Mucosa of rectum (tissue), 2 donors: ENCODE measurements around the gene C22orf23.

ENCODE experiments used
- H3K27ac ChIP-seq, 2 donors: one replicate each; pipeline ENCODE4 v1.7.0; 2013; ENCODE audit warnings: inconsistent platforms in 2 of 2, low read depth in 2 of 2, low read length in 2 of 2
- H3K27me3 ChIP-seq, 2 donors: one replicate each; pipeline ENCODE4 v1.7.0; 2013; ENCODE audit warnings: low read length in 2 of 2; ENCODE audit not compliant: control insufficient read depth in 2 of 2, insufficient read depth in 2 of 2
- H3K36me3 ChIP-seq, 2 donors: one replicate each; pipeline ENCODE4 v1.7.0; 2013; ENCODE audit warnings: low read length in 2 of 2; ENCODE audit not compliant: control insufficient read depth in 2 of 2, insufficient read depth in 2 of 2
- H3K4me1 ChIP-seq, 2 donors: one replicate each; pipeline ENCODE4 v1.7.0; 2013; ENCODE audit warnings: low read length in 2 of 2, mild to moderate bottlenecking in 1 of 2; ENCODE audit not compliant: control insufficient read depth in 2 of 2, insufficient read depth in 2 of 2
- H3K4me3 ChIP-seq, 2 donors: one replicate each; pipeline ENCODE4 v1.7.0; 2013; ENCODE audit warnings: low read length in 2 of 2
- H3K9ac ChIP-seq, 2 donors: one replicate each; pipeline ENCODE4 v1.7.0; 2013; ENCODE audit warnings: low read length in 2 of 2, low read depth in 1 of 2, mild to moderate bottlenecking in 1 of 2
- H3K9me3 ChIP-seq, 2 donors: one replicate each; pipeline ENCODE4 v1.7.0; 2013; ENCODE audit warnings: low read length in 2 of 2; ENCODE audit not compliant: control insufficient read depth in 2 of 2
- donor health status: healthy.
- donor health status: Normal muscosa, but diverticular disease.

Gene C22orf23

GRCh38 chr22:37940698-37941376 is 12.6 kb downstream of the C22orf23 start:
- no peaks in the 10 kb centered on the region for H3K9me3 ChIP-seq
- H3K4me1 ChIP-seq = no peaks in the 10 kb centered on the region
- no peak overlapping the region for H3K9ac ChIP-seq
- H3K36me3 ChIP-seq = peaks cover 15 to 25% of the 10 kb centered on the region in 2 donors
- no peak overlapping the region for H3K4me3 ChIP-seq
- H3K27ac ChIP-seq = no peak overlapping the region
- no peaks in the 10 kb centered on the region for H3K27me3 ChIP-seq

DNA sequence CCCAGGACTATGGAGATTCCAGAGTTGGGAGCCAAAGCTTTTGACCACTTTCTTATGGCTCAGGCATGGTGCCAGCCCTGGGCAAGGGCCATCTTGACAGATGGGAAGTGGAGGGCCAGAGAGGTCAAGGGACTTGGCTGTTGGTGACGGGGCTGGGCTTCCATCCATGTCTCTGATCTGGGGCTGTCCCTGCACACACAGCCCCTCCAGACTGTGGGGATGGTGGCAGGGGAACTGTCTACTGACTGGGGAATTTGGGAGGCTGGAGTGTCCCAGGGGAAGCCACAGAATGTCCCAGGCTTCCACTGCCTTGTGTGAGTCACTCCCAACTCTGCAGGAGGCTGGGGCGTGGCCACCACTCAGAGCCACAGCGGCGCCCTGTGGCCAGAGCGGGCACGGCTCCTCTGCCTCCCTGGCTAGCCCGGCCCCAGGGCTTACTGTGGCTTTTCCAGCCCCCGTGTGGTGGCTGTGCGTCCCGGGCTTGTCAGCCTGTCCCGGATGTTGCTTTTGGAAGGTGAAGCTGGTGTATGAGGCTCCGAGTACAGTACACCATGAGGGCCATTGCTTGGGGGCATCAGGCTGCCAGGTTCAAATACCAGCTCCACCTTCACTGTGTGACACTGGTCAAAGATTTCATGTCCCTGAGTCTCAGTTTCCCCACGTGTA is 19.6 kb downstream of the C22orf23 start:
- no peak overlapping the region for H3K4me3 ChIP-seq
- H3K9ac ChIP-seq = peak overlapping the region in 1 of 2 donors; percentile 37
- H3K27ac ChIP-seq = peak overlapping the region; percentile 60 to 61
- H3K36me3 ChIP-seq = peaks cover 30 to 31% of the 10 kb centered on the region in 2 donors
- H3K4me1 ChIP-seq = peaks cover 10 to 11% of the 10 kb centered on the region in 2 donors
- H3K9me3 ChIP-seq = no peaks in the 10 kb centered on the region
- no peaks in the 10 kb centered on the region for H3K27me3 ChIP-seq

DNA sequence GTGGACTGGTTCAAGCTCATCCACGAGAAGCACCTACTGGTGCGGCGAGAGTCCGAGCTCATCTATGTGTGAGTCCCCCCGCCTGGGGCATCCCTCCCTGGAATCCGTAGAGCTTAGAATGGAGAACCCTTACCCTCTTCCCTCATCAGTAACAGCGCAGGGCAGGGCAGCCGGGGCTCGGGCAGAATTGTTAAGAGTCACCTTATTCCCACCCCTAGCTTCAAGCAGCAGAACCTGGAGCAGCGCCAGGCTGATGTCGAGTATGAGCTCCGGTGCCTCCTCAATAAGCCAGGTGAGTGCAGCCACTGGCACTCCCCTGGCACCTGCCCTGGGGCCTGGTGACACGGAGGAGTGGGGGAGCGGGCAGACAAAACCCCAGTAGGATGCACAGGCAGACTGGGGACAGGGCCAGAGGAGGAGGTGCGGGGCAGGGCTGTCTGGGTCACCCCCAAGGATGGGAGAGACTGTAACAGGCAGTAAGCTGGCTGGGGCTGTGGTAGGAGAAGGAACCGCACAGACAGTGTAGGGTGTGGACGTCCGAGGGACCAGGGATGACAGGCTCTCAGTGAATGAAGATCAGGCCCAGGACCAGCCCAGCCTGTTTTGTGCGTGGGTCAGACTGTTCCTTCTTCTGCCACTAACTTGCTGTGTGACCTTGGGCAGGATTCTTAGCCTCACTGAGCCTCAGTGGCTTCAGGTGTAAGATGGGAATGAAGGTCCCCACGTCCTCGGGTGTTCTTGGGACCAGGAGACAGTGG is 20.4 kb downstream of the C22orf23 start:
- H3K4me3 ChIP-seq = no peak overlapping the region
- peak overlapping the region; percentile 60 to 61 for H3K27ac ChIP-seq
- no peaks in the 10 kb centered on the region for H3K9me3 ChIP-seq
- no peaks in the 10 kb centered on the region for H3K27me3 ChIP-seq
- H3K36me3 ChIP-seq = peaks cover 33% of the 10 kb centered on the region in 2 donors
- peaks cover 10 to 11% of the 10 kb centered on the region in 2 donors for H3K4me1 ChIP-seq
- H3K9ac ChIP-seq = no peak overlapping the region

- no peaks in the 10 kb centered on the region for H3K9me3 ChIP-seq
- H3K27ac ChIP-seq = no peak overlapping the region
- no peaks in the 10 kb centered on the region for H3K27me3 ChIP-seq
- H3K4me3 ChIP-seq = no peak overlapping the region
- no peak overlapping the region for H3K9ac ChIP-seq
- peaks cover 28 to 31% of the 10 kb centered on the region in 2 donors for H3K36me3 ChIP-seq
- peaks cover 10 to 11% of the 10 kb centered on the region in 2 donors for H3K4me1 ChIP-seq
Observed at GRCh38 chr22:37932401-37932800, 21.0 kb downstream of the C22orf23 start.

GRCh38 chr22:37931893-37932389 is 21.5 kb downstream of the C22orf23 start:
- no peaks in the 10 kb centered on the region for H3K9me3 ChIP-seq
- H3K4me1 ChIP-seq = peaks cover 10 to 11% of the 10 kb centered on the region in 2 donors
- no peak overlapping the region for H3K4me3 ChIP-seq
- peaks cover 30 to 33% of the 10 kb centered on the region in 2 donors for H3K36me3 ChIP-seq
- no peak overlapping the region for H3K9ac ChIP-seq
- no peak overlapping the region for H3K27ac ChIP-seq
- H3K27me3 ChIP-seq = no peaks in the 10 kb centered on the region

GRCh38 chr22:37930952-37931440 is 22.4 kb downstream of the C22orf23 start:
- no peak overlapping the region for H3K4me3 ChIP-seq
- peaks cover 10 to 11% of the 10 kb centered on the region in 2 donors for H3K4me1 ChIP-seq
- H3K9ac ChIP-seq = no peak overlapping the region
- H3K9me3 ChIP-seq = no peaks in the 10 kb centered on the region
- no peak overlapping the region for H3K27ac ChIP-seq
- no peaks in the 10 kb centered on the region for H3K27me3 ChIP-seq
- peaks cover 38% of the 10 kb centered on the region in 2 donors for H3K36me3 ChIP-seq

DNA sequence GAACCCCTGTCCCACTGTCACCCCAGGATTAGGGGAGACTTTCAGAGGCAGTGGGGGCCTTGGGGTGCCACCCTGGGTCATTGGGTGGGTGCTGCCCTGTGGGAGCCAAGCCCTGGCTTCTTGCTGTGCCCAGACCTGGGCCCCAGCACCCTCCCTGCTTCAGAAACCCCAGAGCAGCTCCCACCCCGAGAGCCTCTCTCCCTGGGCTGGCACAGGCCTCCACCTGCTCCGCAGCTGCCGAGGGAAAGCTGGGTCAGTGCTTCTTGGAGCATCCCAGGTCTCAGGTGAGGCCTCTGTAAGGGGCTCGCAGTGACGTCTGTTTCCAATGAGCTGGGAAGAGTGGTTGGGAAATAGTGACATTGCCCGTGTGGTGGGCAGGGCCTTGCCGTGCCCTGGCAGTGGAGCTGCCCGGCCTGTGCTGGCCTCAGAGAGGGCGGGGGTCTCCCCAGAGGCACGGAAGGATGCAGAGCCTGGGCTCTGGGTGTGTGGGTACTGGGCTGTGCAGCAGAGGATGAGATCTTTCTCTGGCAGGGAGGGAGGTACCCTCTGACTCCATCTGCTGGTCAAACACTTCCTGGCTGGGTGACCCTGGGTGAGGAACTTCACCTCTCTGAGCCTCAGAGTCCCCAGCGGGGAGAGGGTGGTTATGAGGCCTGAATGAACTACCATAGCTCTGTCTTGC is 23.0 kb downstream of the C22orf23 start:
- Histone ChIP-seq H3K9ac (no peak overlapping the region), H3K27ac (no peak overlapping the region), H3K9me3 (no peaks in the 10 kb centered on the region), H3K36me3 (peaks cover 38 to 41% of the 10 kb centered on the region in 2 donors), H3K4me3 (no peak overlapping the region), H3K27me3 (no peaks in the 10 kb centered on the region), H3K4me1 (peaks cover 10 to 11% of the 10 kb centered on the region in 2 donors)

DNA sequence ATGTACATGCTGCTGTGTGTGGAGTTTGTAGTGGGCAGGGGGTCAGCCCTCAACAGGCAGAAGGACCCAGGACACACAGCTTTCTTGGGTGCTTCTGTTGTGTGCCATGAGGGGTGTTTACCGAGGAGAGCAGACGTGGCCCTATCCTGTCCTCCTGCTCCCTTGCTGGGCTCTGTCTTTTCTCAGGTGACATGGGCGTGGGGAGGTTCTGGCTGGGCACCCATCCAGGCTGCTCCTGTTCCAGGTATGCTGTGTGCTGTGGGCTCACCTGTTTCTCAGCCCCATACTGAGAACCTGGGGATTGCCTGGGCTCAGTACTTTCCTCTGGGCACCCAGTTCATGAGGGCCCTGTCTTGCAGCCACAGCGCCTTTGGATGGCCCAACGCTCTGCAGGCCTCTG is 24.0 kb downstream of the C22orf23 start:
- H3K27ac ChIP-seq = no peak overlapping the region
- H3K4me3 ChIP-seq = no peak overlapping the region
- no peaks in the 10 kb centered on the region for H3K27me3 ChIP-seq
- peaks cover 42 to 45% of the 10 kb centered on the region in 2 donors for H3K36me3 ChIP-seq
- no peaks in the 10 kb centered on the region for H3K9me3 ChIP-seq
- H3K9ac ChIP-seq = no peak overlapping the region
- H3K4me1 ChIP-seq = peaks cover 10 to 11% of the 10 kb centered on the region in 2 donors

DNA sequence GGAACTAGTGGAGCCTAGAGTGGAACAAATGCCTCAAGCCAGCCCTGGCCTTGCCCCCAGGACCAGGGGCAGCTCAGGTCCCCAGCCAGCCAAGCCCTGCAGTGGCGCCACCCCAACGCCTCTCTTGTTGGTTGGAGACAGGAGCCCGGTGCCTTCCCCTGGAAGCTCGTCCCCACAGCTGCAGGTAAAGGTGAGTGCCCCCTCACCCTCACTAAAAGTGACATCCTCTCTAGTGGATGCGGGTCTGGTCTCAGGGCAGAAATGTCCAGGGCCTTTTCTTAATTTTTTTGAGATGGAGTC is 25.8 kb downstream of the C22orf23 start:
- Histone ChIP-seq H3K36me3 (peaks cover 33 to 41% of the 10 kb centered on the region in 2 donors), H3K27ac (no peak overlapping the region), H3K27me3 (no peaks in the 10 kb centered on the region), H3K4me3 (no peak overlapping the region), H3K9ac (no peak overlapping the region), H3K9me3 (no peaks in the 10 kb centered on the region), H3K4me1 (no peaks in the 10 kb centered on the region)
